ENCODE measurements around the gene STK16.
A peak's percentile ranks its signal among the peaks of the same experiment; 100 is the strongest.
"Not testable (repeated sequence)": the region's sequence is repeated elsewhere in the genome, so short reads cannot be mapped to it uniquely, and the experiment has no call there.

STK16 gene, protein sequence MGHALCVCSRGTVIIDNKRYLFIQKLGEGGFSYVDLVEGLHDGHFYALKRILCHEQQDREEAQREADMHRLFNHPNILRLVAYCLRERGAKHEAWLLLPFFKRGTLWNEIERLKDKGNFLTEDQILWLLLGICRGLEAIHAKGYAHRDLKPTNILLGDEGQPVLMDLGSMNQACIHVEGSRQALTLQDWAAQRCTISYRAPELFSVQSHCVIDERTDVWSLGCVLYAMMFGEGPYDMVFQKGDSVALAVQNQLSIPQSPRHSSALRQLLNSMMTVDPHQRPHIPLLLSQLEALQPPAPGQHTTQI

DNA sequence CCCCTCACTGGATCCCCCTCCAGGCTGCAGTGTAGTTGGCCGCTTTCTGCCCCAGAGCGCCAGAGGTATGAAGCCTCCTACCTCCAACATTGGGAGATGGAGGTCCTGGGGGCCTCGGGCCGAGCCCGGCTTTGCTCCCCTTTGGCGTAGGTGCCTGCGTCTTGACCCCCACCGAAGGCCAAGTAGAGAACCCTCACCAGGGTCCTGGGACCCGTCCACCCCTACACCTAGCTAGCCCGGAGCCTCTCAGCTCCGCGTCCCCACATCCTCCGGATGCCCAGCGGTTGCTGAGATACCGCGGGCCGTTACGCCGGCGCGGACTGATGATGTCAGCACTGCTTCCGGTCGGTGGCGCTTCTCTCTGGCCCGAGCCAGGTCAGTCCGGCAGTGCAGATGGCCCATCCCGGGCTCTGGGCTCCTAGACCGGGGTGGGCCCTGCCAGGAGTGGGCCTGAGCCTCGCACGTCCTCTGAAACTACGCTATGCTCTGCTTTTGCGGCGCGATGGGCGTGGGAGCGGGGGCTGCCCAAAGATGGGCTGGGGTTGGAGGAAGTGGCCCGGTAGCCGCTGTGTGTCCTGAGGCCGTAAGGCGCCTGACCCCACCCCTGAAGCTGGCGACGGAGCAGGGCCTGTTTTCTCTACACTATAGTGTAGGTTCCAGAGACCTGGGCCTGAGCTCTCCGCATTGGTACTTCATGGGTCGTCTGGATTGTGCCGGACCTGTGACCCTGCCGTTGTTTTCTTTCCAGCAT lies at the start of gene STK16, which contains the start of gene GLB1L:
Gene STK16 (plus strand): TSS at position 332 of the 751 bp plus-strand sequence. CDS start 521 bp downstream, outside the sequence.
Gene GLB1L (minus strand): TSS at position 297 of the 751 bp plus-strand sequence. CDS start 1,871 bp downstream, outside the sequence.
- H3K4me3 ChIP-seq (ENCODE audit: low read depth, low read length) = peak within 1 kb of the TSS; percentile 90
- DNase-seq (ENCODE audit: low read depth) = peak; percentile 84

DNA sequence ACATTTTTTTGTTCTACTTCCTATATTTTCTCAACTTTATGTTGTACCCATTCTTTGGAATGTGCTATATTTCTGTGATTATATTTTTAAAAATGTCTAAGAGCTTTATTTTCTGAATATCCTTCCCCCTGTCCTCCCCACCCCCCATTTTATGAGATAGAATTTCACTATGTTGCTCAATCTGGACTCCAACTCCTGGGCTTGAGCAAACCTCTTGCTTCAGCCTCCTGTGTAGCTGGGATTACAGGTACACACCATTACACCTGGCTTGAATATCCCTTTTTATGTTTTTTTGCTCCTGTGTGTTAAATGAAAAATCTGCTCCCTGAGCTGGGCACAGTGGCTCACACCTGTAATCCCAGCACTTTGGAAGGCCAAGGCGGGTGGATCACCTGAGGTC lies 47.9 kb upstream of the STK16 start:
- DNase-seq (ENCODE audit: low read depth) = no peak
- no peak overlapping the region for H3K4me3 ChIP-seq (ENCODE audit: low read depth, low read length)

DNA sequence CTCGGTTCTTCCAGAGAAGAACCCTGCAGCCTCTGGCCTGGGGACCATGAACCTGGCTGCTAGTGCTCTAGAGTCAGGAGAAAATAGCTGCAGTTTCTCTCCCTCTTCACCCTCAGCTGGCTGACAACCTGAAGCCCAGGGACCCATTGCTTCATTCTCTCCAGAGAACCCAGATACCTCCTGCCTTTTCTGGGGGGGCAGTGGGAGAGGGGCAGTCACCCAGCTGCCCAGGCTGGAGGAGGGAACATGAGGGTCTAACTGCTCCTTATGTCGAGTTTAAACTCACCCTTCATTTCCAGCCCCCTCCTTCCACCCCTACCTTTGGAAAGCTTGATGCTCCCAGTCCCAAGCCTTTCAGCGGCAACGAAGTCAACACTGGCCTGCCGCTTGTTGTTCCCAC lies 46.3 kb upstream of the STK16 start:
- no peak overlapping the region for H3K4me3 ChIP-seq (ENCODE audit: low read depth, low read length)
- no peak for DNase-seq (ENCODE audit: low read depth)

DNA sequence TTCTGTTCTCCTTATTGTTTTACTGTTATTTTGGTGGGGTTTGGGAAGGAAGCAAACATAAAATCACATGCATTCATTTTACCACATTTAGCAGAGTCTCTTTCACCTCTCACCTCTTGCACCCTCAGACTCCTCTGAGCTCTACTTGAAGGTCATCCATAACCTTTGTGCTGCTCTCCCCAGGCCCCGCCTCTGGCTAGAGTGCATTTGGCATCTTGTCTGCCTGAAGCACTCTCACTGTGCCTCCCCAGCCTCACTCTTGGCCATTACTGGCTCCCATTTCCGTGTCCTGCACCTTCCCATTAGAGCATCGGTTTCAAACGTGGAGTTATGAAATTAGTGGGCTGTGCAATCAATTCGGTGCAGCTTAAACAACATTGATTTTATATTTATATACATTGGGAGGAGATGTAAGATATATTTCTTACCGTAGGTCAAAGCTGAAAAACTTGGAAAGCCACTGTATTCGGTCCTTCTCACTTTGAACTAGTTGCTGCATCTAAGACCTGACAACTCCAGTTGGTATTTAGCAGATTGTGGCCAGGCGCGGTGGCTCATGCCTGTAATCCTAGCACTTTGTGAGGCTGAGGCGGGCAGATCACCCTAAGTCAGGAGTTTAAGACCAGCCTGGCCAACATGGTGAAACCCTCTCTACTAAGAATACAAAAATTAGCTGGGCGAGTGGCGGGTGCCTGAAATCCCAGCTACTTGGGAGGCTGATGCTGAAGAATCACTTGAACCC lies 45.6 kb upstream of the STK16 start:
- no peak overlapping the region for H3K4me3 ChIP-seq (ENCODE audit: low read depth, low read length)
- DNase-seq (ENCODE audit: low read depth) = no peak

DNA sequence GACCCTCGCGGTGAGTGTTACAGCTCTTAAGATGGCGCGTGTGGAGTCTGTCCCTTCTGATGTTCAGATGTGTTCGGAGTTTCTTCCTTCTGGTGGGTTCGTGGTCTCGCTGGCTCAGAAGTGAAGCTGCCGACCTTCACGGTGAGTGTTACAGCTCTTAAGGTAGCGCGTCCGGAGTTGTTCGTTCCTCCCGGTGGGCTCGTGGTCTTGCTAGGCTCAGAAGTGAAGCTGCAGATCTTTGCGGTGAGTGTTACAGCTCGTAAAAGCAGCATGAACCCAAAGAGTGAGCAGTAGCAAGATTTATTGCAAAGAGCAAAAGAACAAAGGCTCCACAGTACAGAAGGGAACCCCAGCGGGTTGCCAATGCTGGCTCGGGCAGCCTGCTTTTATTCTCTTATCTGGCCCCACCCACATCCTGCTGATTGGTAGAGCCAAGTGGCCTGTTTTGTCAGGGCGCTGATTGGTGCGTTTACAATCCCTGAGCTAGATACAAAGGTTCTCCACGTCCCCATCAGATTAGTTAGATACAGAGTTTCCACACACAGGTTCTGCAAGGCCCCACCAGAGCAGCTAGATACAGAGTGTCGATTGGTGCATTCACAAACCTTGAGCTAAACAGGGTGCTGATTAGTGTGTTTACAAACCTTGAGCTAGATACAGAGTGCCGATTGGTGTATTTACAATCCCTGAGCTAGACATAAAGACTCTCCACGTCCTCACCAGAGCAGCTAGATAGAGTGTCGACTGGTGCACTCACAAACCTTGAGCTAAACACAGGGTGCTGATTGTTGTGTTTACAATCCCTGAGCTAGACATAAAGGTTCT lies 44.6 kb upstream of the STK16 start:
- DNase-seq (ENCODE audit: low read depth); H3K4me3 ChIP-seq (ENCODE audit: low read depth, low read length): not testable (repeated sequence)

DNA sequence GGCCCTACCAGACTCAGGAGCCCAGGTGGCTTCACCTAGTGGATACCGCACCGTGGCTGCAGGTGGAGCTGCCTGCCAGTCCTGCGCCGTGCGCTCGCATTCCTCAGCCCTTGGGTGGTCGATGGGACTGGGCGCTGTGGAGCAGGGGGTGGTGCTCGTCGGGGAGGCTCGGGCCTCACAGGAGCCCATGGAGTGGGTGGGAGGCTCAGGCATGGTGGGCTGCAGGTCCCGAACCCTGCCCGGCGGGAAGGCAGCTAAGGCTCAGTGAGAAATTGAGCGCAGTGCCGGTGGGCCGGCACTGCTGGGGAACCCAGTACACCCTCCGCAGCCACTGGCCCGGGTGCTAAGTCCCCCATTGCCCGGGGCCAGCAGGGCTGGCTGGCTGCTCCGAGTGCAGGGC lies 43.9 kb upstream of the STK16 start:
- H3K4me3 ChIP-seq (ENCODE audit: low read depth, low read length); DNase-seq (ENCODE audit: low read depth): not testable (repeated sequence)

DNA sequence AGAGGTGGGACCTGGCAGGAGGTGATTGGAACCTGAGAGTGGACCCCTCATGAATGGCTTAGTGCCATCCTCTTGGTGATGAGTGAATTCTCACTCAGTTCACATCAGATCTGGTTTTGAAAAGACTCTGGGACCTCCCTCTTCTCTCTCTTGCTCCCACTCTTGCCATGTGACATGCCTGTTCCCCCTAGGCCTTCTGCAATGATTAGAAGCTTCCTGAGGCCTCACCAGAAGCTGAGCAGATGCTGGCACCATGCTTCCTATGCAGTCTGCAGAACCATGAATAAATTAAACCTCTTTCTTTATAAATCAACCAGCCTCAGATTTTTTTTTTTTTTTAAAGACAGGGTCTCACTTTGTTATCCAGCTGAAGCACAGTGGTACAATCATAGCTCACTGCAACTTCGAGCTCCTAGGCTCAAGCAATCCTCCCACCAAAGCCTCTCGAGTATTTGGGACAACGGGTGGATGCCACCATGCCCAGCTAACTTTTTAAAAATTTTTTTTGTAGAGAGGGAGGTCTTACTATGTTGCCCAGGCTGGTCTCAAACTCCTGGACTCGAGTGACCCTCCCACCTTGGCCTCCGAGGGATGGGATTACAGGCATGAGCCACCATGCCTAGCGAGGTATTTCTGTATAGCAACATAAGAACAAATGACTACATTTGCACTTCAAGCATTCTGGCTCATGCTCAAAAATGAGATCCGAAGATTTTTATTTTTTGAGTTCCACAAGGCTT lies 40.7 kb upstream of the STK16 start:
- no peak for DNase-seq (ENCODE audit: low read depth)
- H3K4me3 ChIP-seq (ENCODE audit: low read depth, low read length) = no peak overlapping the region

DNA sequence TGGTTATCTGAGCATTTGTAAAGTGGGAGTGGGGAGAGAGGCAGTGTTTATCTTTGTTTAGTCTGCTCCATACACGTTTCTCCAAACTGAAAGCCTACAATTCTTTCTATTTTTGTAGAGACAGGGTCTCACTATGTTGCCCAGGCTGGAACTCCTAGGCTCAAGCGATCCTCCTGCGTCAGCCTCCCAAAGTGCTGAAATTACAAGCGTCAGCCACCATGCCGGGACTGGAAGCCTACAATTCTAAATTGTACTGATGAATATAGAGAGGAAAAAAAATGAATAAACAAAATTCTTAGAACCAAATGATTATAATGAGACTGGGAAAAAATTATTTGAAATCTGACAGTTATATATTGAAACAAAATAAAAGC lies 40.1 kb upstream of the STK16 start:
- no peak for DNase-seq (ENCODE audit: low read depth)
- no peak overlapping the region for H3K4me3 ChIP-seq (ENCODE audit: low read depth, low read length)

DNA sequence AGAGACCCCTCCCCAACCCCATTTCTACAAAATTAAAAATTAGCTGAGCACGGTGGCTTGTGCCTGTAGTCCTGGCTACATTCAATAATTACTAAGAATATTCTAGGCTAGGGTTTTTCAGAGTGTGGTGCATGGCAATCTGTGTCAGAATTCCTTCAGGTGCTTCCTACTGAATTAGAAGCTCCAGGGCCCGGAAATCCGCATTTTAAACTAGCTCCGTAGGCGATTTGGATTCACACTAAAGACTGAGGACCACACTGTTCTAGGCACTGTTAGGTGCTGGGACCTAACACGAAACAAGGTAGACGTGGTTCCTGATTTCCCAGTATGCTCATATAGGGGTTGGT lies 39.3 kb upstream of the STK16 start:
- no peak for DNase-seq (ENCODE audit: low read depth)

DNA sequence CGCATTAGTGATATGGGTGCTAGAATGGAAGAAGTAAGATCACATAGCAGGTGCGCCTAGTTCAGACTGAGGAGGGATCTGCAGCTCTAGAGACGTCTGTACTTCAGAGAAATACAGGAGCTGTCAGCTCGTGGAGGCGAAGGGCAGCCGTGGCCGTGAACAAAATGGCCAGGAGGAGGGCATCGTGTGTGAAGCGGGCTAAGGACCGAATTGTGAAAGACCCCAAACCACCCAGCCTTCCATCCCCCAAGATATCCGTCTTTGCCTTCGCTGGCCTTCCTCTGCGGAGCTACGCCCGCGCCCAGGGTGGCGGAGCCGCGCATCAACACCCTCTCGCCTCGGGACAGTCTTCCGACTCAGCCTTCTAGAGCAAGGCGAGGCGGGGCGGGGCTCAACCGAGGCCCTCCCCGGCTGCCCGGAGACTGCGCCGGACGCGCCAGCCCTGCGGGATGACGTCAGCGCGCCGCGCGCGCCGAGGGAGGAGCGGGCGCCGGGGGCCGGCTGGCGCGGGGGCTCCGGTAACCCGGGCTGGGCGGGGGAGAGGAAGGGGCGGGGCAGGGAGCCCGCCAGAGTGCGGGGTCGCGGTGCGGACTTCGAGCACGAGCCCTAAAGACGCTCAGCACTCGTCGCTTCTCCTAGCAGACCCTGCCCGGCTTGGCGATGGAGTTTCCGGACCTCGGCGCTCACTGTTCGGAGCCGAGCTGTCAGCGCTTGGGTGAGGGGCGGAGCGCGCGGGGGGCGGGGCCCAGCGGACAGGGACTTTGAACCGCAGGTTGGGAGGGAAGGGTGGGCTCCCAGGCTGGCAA lies 38.7 kb upstream of the STK16 start, which contains the start of gene ZFAND2B:
Gene ZFAND2B (plus strand): TSS at position 455 of the 806 bp plus-strand sequence. CDS start 206 bp downstream, at position 661.
- H3K4me3 ChIP-seq (ENCODE audit: low read depth, low read length) = peak within 1 kb of the TSS; percentile 64
- DNase-seq (ENCODE audit: low read depth) = peak; percentile 67

More for the DNA sequence above, 39.3 kb upstream of the STK16 start:
- peak overlapping the region; percentile 64 for H3K4me3 ChIP-seq (ENCODE audit: low read depth, low read length)

DNA sequence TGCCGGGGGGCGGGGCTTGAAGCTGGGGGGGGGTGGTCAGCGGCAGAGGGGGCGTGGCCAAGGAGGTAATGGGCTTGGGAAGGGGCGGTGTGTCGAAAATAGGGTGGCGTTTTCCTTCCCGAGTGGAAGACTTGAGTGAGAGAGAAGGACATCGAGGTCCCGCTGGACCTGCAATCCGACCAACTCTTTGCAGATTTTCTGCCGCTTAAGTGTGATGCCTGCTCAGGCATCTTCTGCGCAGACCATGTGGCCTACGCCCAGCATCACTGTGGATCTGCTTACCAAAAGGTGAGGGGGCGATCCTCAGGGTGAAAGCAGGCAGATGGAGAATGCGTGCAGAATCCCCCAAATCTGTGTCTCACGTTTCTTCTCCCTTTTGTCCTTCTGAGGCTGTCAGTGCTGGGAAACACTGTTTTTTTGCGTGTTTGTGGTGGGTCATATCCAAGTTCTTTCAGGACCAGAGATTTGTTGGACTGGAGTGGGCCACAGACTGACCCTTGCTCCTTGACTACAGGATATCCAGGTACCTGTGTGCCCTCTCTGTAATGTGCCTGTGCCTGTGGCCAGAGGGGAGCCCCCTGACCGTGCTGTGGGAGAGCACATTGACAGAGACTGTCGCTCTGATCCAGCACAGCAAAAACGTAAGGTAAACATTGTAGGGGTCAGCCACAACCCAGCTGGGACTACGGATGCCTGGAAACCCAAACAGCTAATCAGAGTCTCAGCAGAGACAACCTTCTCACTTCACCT lies 38.0 kb upstream of the STK16 start:
- peak overlapping the region; percentile 64 for H3K4me3 ChIP-seq (ENCODE audit: low read depth, low read length)
- DNase-seq (ENCODE audit: low read depth) = no peak

DNA sequence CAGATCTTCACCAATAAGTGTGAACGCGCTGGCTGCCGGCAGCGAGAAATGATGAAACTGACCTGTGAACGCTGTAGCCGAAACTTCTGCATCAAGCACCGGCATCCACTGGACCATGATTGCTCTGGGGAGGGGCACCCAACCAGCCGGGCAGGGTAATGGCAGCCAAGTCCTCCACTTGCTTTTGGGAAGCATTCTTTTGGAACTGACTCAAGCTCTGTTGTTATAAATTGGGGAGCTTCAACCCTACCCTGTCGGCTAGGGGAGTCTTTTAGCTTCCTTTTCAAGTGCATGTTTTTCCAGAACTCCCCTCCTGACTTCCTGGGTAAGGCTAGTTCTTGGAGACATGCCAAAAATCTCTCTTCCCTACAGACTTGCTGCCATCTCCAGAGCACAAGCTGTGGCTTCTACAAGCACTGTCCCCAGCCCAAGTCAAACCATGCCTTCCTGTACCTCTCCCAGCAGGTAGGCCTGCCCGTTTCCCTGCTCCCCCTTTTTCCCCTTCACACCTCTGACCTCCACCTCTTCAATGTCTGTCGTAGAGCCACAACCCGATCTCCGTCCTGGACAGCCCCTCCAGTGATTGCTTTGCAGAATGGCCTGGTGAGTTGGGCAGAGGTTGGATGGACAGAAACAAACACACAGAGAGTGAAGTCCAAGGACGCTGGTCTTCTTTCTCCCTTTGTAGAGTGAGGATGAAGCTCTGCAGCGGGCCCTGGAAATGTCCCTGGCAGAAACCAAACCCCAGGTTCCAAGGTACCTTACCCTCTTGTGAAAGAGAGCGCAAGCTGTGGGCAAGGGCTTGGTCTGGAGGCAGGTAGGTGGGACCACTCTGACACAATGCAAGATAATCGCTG lies 37.2 kb upstream of the STK16 start:
- H3K4me3 ChIP-seq (ENCODE audit: low read depth, low read length) = peak overlapping the region; percentile 64
- no peak for DNase-seq (ENCODE audit: low read depth)

DNA sequence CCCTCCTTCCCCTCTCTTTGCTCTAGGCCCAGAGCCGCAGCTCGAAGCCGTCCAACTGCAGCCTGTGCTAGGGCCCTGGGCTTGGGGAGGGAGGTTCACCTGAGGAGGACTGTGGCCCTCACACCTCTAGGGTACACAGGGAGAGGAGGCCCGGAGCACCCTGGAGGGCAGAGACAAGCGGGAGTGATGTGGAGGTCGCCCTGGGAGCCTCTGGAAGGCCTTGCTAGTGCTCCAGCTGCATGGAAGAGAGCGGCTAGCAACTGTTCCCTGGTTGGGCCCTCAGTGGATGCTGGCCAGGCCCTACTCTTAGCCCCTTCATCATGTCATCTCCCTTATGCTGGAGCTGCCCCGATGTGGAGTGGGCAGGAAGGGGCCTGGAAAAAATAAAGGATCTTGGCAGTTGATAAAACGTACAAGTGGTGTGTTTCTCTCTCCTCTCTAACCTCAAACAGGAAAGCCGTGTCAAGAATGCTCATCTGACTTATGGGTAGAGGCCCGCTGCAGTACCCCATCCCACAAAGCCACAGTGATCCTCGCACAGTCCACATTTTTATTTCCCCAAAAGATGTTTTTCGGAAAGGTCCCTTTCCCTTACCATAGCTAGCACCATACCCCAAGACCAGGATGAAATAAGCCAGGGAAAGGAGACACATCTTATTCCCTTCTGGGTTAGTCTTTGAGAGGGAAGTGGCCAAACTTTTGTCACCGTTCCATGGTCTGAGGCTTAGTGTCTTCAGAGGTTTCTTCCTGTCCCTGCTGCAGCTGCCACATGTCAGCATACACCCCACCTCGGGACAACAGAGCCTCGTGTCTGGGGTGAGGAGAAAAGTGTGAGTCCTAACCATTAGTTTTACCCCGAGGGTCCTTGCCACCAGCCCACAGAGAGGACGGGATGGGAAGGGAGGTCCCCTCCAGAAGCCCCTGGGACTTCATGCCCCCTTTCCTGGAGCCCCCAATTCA lies 35.8 kb upstream of the STK16 start:
- DNase-seq (ENCODE audit: low read depth) = no peak

DNA sequence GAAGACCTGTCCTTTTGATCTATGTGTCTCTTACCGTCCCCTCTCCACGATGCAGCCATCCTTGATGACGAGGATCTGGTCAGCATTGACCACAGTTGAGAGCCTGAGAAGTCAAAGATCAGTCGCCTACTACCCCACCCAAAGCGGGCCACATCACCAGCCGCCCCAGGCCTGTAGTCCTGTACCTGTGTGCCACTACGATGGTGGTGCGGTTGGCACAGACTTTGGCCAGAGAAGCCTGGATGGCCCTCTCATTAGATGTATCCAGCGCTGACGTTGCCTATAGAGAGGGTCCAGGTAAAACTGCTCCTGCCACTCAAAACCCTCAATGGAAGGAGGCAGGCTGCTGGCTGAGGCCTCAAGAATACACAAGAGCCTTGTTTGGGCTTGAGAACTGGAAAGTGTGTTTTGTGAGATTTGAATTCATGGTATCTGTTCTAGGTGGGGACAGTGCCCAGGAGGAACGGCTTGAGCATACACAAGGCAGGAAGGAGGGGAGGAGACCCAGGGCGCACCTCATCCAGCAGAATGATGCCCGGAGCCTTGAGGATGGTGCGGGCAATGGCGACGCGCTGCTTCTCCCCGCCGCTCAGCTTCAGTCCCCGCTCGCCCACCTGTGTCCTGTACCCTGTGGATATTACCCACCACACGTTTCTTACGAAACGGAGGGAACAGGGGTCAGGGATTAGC lies 34.9 kb upstream of the STK16 start:
- no peak for DNase-seq (ENCODE audit: low read depth)
- no peak overlapping the region for H3K4me3 ChIP-seq (ENCODE audit: low read depth, low read length)

More for the DNA sequence above, 35.8 kb upstream of the STK16 start:
- no peak overlapping the region for H3K4me3 ChIP-seq (ENCODE audit: low read depth, low read length)
